ENCODE results near the gene MRPL32.

DNA sequence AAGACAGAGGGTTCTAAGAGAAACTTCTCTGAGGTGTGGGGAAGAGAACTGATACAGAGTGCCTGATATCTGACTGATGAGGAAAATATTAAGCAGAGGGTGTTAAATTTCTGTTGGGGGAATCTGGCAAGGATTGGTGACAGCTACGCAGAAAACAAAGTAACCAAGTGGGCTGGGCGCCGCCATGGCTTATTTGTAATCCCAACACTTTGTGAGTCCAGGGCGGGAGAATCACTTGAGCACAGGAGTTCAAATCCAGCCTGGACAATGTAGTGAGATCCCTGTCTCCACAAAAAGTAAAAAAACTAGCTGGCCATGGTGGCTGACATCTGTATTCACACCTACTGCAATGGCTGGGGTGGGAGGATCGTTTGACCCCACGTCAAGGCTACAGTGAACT lies 18.2 kb upstream of the MRPL32 start:
- TF ChIP-seq, protein P1, sequence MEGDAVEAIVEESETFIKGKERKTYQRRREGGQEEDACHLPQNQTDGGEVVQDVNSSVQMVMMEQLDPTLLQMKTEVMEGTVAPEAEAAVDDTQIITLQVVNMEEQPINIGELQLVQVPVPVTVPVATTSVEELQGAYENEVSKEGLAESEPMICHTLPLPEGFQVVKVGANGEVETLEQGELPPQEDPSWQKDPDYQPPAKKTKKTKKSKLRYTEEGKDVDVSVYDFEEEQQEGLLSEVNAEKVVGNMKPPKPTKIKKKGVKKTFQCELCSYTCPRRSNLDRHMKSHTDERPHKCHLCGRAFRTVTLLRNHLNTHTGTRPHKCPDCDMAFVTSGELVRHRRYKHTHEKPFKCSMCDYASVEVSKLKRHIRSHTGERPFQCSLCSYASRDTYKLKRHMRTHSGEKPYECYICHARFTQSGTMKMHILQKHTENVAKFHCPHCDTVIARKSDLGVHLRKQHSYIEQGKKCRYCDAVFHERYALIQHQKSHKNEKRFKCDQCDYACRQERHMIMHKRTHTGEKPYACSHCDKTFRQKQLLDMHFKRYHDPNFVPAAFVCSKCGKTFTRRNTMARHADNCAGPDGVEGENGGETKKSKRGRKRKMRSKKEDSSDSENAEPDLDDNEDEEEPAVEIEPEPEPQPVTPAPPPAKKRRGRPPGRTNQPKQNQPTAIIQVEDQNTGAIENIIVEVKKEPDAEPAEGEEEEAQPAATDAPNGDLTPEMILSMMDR (IDR thresholded peaks at IDR 0.05; ENCODE audit: low read length), result no peak
- TF ChIP-seq EZH2 (IDR thresholded peaks at IDR 0.05; ENCODE audit: borderline replicate concordance, low read length), result no peak
